Measurements from ENCODE around the gene SCAMP2.

The SCAMP2 gene

DNA sequence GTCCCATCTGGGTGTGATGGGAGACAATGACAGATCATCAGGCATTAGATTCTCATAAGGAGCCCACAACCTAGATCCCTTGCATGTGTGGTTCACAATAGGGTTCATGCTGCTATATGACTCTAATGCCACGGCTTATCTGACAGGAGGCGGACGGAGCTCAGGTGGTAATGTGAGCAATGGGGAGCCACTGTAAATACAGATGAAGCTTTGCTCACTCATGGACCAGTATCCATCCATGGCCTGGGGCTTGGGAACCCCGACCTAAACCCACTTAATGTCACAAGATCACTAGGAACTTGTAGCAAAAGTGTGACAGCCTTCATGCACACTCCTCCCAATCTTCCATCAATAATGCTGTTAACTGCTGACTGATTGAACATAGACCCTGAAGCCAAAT is 35.5 kb upstream of the SCAMP2 start:
- TF ChIP-seq NFRKB (IDR thresholded peaks at IDR 0.05), result no peak
- TF ChIP-seq FOXK2 (IDR thresholded peaks at IDR 0.05), result no peak
- TF ChIP-seq HDGF (IDR thresholded peaks at IDR 0.05; ENCODE audit: borderline replicate concordance), result no peak
- TF ChIP-seq ARNT (IDR thresholded peaks at IDR 0.05), result no peak
- TF ChIP-seq ELF4 (IDR thresholded peaks at IDR 0.05), result no peak
- no peak for TF ChIP-seq BHLHE40 (IDR thresholded peaks at IDR 0.05; ENCODE audit: borderline replicate concordance)
- no peak for TF ChIP-seq L3MBTL2 (conservative IDR thresholded peaks at IDR 0.05)
- TF ChIP-seq ZNF384 (IDR thresholded peaks at IDR 0.05), result no peak
- TF ChIP-seq SP1 (IDR thresholded peaks at IDR 0.05), result no peak
- TF ChIP-seq CTBP1 (IDR thresholded peaks at IDR 0.05; ENCODE audit: borderline replicate concordance), result no peak
- TF ChIP-seq SUZ12 (IDR thresholded peaks at IDR 0.05), result no peak
- TF ChIP-seq TARDBP (IDR thresholded peaks at IDR 0.05), result no peak
- POLR2A ChIA-PET, result interaction anchor here (1.5 to 3.7 kb wide), 4 partner anchors 9 to 67 kb away, joined by 5 to 25 read pairs (median 22); partner anchors contain the start of genes COX5A, RPP25 and ULK3
- DNase-seq (ENCODE audit: extremely low spot score), result no peak
- CTCF ChIA-PET, result no interaction called here

DNA sequence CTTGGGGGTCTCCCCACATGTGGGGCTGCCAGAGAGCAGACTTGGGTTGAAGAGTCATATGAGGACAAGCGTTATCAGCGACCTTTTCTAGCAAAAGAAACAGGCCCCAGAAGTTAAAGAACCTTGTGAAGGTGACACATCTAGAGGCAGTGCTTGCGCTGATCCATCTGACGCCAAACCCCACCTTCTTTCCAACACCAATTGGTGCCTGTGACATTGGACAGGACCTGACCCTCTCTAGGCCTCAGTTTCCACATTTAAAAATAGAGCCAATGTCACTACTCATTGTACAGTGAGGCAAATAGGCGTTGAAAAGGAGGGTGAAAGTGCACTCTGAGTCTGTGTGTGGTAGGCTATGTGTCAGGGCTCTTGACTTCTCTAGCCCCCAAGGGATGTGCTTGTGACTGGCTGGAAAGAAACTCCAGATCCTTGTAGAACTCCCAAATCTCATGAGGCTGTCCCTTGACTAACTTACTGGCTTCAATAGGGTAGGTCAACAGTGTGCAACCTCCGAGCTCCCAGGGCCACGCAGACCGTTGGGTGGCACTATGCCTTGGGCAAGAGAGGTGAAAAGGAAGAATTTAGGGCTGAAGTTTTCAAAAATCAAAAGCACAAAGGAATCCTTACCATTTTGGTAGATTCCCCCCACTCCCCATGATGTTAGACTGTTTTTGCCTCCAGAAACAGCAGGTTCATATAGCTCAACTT is 34.2 kb upstream of the SCAMP2 start:
- ChIA-PET POLR2A (interaction anchor here (0.7 to 3.7 kb wide), 29 partner anchors 10 to 323 kb away, joined by 3 to 35 read pairs (median 5); partner anchors contain the start of genes COX5A, MPI, RPP25 and SCAMP5), CTCF (interaction anchor here (0.9 to 1.1 kb wide), 2 partner anchors 28 to 43 kb away, joined by 3 read pairs; no protein-coding TSS in a partner anchor)
- no peak for TF ChIP-seq CTBP1 (IDR thresholded peaks at IDR 0.05; ENCODE audit: borderline replicate concordance)
- TF ChIP-seq NFRKB (IDR thresholded peaks at IDR 0.05), result no peak
- TF ChIP-seq HDGF (IDR thresholded peaks at IDR 0.05; ENCODE audit: borderline replicate concordance), result no peak
- TF ChIP-seq ZNF384 (IDR thresholded peaks at IDR 0.05), result no peak
- TF ChIP-seq ELF4 (IDR thresholded peaks at IDR 0.05), result no peak
- TF ChIP-seq SUZ12 (IDR thresholded peaks at IDR 0.05), result no peak
- TF ChIP-seq SP1 (IDR thresholded peaks at IDR 0.05), result no peak
- TF ChIP-seq FOXA1 (IDR thresholded peaks at IDR 0.05), result no peak
- TF ChIP-seq ARNT (IDR thresholded peaks at IDR 0.05), result no peak
- TF ChIP-seq FOXM1 (IDR thresholded peaks at IDR 0.05; ENCODE audit: borderline replicate concordance), result no peak
- TF ChIP-seq, protein P1, sequence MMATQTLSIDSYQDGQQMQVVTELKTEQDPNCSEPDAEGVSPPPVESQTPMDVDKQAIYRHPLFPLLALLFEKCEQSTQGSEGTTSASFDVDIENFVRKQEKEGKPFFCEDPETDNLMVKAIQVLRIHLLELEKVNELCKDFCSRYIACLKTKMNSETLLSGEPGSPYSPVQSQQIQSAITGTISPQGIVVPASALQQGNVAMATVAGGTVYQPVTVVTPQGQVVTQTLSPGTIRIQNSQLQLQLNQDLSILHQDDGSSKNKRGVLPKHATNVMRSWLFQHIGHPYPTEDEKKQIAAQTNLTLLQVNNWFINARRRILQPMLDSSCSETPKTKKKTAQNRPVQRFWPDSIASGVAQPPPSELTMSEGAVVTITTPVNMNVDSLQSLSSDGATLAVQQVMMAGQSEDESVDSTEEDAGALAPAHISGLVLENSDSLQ (IDR thresholded peaks at IDR 0.05), result no peak
- no peak for TF ChIP-seq FOXK2 (IDR thresholded peaks at IDR 0.05)
- TF ChIP-seq LEF1 (IDR thresholded peaks at IDR 0.05; ENCODE audit: borderline replicate concordance), result no peak
- DNase-seq (ENCODE audit: extremely low spot score), result peak; percentile 38

DNA sequence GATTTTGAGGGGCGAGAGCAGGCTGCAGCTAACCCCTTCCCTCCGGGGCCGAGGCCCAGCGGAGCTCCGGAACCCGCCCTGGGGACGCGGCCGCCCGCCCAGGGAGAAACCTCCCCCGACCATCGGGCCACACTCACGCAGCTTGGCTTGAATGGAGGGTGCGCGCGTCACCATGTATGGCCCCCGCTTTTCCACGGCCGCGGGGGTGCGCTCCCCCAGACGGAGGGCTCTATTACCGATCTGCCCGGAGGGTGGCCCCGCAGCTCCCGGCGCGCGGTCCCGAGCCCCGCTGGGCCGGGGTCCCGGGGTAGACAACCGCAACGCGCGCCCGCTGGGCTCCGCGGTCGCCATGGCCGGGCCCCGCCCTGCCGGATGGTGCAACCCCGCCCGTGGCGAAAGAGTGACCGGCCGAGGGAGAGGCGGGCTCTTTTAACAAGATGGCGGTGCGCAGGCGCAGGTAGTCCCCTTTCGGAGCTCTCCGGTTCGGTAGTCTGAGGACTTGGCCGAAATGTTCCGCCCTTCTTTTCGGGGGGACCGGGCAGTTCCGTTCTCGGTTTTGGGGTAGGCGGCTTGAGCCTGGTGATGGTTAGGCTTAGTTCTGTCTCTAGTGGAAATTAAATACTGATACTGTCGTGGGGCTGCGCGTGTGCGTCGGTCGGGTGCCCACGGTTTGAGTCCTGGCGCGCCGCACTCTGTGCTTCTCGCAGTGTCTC is 33.4 kb upstream of the SCAMP2 start, which contains the start of gene FAM219B:
TSS of gene FAM219B (minus strand) at position 402 of the 713 bp plus-strand sequence. CDS start at position 351, 51 bp downstream.
- TF ChIP-seq TARDBP (IDR thresholded peaks at IDR 0.05) (no peak), ZNF384 (IDR thresholded peaks at IDR 0.05) (no peak), SP1 (IDR thresholded peaks at IDR 0.05) (no peak), FOXK2 (IDR thresholded peaks at IDR 0.05) (no peak), L3MBTL2 (conservative IDR thresholded peaks at IDR 0.05) (peak; percentile 51), SUZ12 (IDR thresholded peaks at IDR 0.05) (no peak), CTBP1 (IDR thresholded peaks at IDR 0.05; ENCODE audit: borderline replicate concordance) (no peak), FOXM1 (IDR thresholded peaks at IDR 0.05; ENCODE audit: borderline replicate concordance) (peak; percentile 58; the same call in 1 of the 2 replicates), ELF4 (IDR thresholded peaks at IDR 0.05) (no peak), NFRKB (IDR thresholded peaks at IDR 0.05) (no peak), FOXA1 (IDR thresholded peaks at IDR 0.05) (no peak), ARNT (IDR thresholded peaks at IDR 0.05) (no peak), BHLHE40 (IDR thresholded peaks at IDR 0.05; ENCODE audit: borderline replicate concordance) (no peak), LEF1 (IDR thresholded peaks at IDR 0.05; ENCODE audit: borderline replicate concordance) (no peak), HDGF (IDR thresholded peaks at IDR 0.05; ENCODE audit: borderline replicate concordance) (no peak)
- TF ChIP-seq, protein P1 (IDR thresholded peaks at IDR 0.05), result no peak
- CTCF ChIA-PET, result interaction anchor here (0.9 to 1.1 kb wide), 2 partner anchors 29 to 44 kb away, joined by 3 read pairs; no protein-coding TSS in a partner anchor
- POLR2A ChIA-PET, result interaction anchor here (0.6 to 3.7 kb wide), 34 partner anchors 10 to 356 kb away, joined by 3 to 35 read pairs (median 5); partner anchors contain the start of genes COX5A, MPI, RPP25 and SCAMP2
- peak; percentile 98 for DNase-seq (ENCODE audit: extremely low spot score)

DNA sequence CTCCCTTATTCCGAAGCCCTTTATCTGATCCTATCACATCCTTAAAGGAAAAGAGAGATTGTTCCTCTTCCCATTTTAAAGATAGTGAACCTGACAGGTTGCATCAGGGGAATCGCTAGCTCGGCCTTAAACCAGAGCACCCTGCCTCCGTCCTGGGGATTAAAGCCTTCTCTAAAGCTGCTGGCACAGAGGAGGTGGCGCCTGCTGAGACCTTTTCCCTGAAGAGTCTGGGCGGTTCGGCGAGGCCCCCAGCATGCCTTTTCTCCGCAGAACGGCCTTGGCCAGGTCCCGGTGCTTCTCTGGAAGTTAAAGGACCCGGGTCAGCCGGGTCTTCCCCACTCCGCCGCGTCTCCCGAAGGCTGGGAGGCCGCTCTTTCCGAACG is 32.9 kb upstream of the SCAMP2 start:
- TF ChIP-seq HDGF (IDR thresholded peaks at IDR 0.05; ENCODE audit: borderline replicate concordance), result 0 out of 2 replicates have a peak, but pooled peaks have one; percentile 11
- no peak for TF ChIP-seq SUZ12 (IDR thresholded peaks at IDR 0.05)
- no peak for TF ChIP-seq BHLHE40 (IDR thresholded peaks at IDR 0.05; ENCODE audit: borderline replicate concordance)
- no peak for TF ChIP-seq LEF1 (IDR thresholded peaks at IDR 0.05; ENCODE audit: borderline replicate concordance)
- TF ChIP-seq TARDBP (IDR thresholded peaks at IDR 0.05), result no peak
- DNase-seq (ENCODE audit: extremely low spot score), result no peak
- ChIA-PET CTCF (interaction anchor here (1.1 kb wide), 1 partner anchor 44 kb away, joined by 3 read pairs; no protein-coding TSS in a partner anchor), POLR2A (interaction anchor here (0.5 to 3.7 kb wide), 34 partner anchors 9 to 355 kb away, joined by 3 to 35 read pairs (median 5); partner anchors contain the start of genes COX5A, MPI, RPP25 and SCAMP2)

DNA sequence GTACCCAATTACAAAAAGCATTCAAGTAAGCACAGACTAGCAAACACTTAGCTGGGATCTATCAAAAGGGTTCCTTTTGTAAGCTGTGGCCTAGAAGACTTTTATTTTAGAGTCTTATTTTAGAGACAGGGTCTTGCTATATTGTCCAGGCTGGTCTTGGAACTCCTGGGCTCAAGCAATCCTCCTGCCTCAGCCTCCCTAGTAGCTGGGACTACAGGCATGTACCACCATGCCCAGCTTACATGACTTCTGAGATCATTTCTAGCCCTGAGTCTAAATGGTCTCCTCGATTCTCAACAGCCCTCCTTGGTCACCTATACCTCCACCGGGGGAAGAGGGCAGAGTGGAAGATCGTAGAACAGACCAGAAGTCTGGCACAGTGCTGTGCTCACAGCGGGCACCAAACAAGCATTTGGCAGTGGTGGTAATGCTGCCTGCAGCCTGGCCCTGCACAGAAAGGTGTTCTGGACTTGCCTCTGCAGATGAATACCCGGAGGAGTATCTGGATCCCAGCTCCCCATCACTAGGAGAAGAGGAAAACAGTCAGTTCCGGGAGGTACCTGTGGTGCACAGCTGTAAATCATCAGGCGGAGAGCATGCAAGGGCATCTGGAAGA is 31.1 kb upstream of the SCAMP2 start:
- TF ChIP-seq, protein P1 (IDR thresholded peaks at IDR 0.05), result no peak
- TF ChIP-seq L3MBTL2 (conservative IDR thresholded peaks at IDR 0.05), result no peak
- TF ChIP-seq FOXM1 (IDR thresholded peaks at IDR 0.05; ENCODE audit: borderline replicate concordance), result no peak
- no peak for TF ChIP-seq LEF1 (IDR thresholded peaks at IDR 0.05; ENCODE audit: borderline replicate concordance)
- TF ChIP-seq NFRKB (IDR thresholded peaks at IDR 0.05), result no peak
- no peak for TF ChIP-seq SP1 (IDR thresholded peaks at IDR 0.05)
- no peak for TF ChIP-seq ARNT (IDR thresholded peaks at IDR 0.05)
- TF ChIP-seq ZNF384 (IDR thresholded peaks at IDR 0.05), result no peak
- no peak for TF ChIP-seq TARDBP (IDR thresholded peaks at IDR 0.05)
- POLR2A ChIA-PET, result interaction anchor here (0.9 to 1.6 kb wide), 3 partner anchors 10 to 34 kb away, joined by 3 to 6 read pairs (median 4); partner anchors contain the start of genes COX5A and MPI
- CTCF ChIA-PET, result interaction anchor here (0.7 kb wide), 2 partner anchors 46 to 256 kb away, joined by 3 to 4 read pairs; no protein-coding TSS in a partner anchor
- DNase-seq (ENCODE audit: extremely low spot score), result no peak

Measured in HEK293T (cell line).